Glutamatergic neuron (in vitro differentiated cells): ENCODE results near the gene EXOSC10. TPM values are rescaled to one million over a fixed set of nuclear protein-coding genes. Genes with fewer than 3 reads are reported as not detected.
A peak's percentile ranks its signal among the peaks of the same experiment; 100 is the strongest.

ENCODE experiments used
- DNase-seq: peaks from one replicate; pipeline ENCODE4 v3.0.0; 2022
- H3K27ac Mint-ChIP-seq: one replicate; pipeline ENCODE4 v1.8.0; 2020; ENCODE audit warnings: mild to moderate bottlenecking, mixed read lengths, inconsistent platforms; ENCODE audit not compliant: unreplicated experiment
- H3K27me3 Mint-ChIP-seq: one replicate; pipeline ENCODE4 v1.8.0; 2020; ENCODE audit warnings: mild to moderate bottlenecking, moderate library complexity, mixed read lengths, inconsistent platforms; ENCODE audit not compliant: unreplicated experiment
- H3K36me3 Mint-ChIP-seq: one replicate; pipeline ENCODE4 v1.8.0; 2020; ENCODE audit warnings: mild to moderate bottlenecking, mixed read lengths, inconsistent platforms; ENCODE audit not compliant: unreplicated experiment
- H3K4me1 Mint-ChIP-seq: one replicate; pipeline ENCODE4 v1.8.0; 2020; ENCODE audit warnings: mild to moderate bottlenecking, low read depth, mixed read lengths, inconsistent platforms; ENCODE audit not compliant: unreplicated experiment
- H3K4me3 Mint-ChIP-seq: one replicate; pipeline ENCODE4 v1.8.0; 2020; ENCODE audit warnings: mild to moderate bottlenecking, mixed read lengths, inconsistent platforms; ENCODE audit not compliant: unreplicated experiment
- H3K9me3 Mint-ChIP-seq: one replicate; pipeline ENCODE4 v1.8.0; 2020; ENCODE audit warnings: mild to moderate bottlenecking, moderate library complexity, mixed read lengths, inconsistent platforms; ENCODE audit not compliant: unreplicated experiment
- CTCF ChIP-seq: fragments of 200-600 bp; sonication (generic); IDR thresholded peaks from one replicate; pipeline ENCODE4 v1.5.0; 2021; ENCODE audit not compliant: partially characterized antibody, unreplicated experiment
- total RNA-seq: library from RNA; stranded (reverse); fragmentation: NEBNext Ultra II Directional; extraction: Animal tissue kit (Norgen Biotek cat#: 25700); gene quantifications from one replicate; pipeline ENCODE4 v1.2.1, GENCODE V29; 2021; ENCODE audit not compliant: unreplicated experiment

Gene EXOSC10
- total RNA-seq, 1 donor from 2014 or later = 111 TPM

- TF ChIP-seq CTCF = no peak
- H3K27me3 Mint-ChIP-seq = peaks cover 16% of the 10 kb centered on the region
- peaks cover 11% of the 10 kb centered on the region for H3K9me3 Mint-ChIP-seq
- H3K36me3 Mint-ChIP-seq = peaks cover 7% of the 10 kb centered on the region
- H3K4me1 Mint-ChIP-seq = peaks cover 26% of the 10 kb centered on the region
- peak overlapping the region; percentile 83 for H3K27ac Mint-ChIP-seq
- peak overlapping the region; percentile 76 for H3K4me3 Mint-ChIP-seq
- peak; percentile 48 for DNase-seq
These were observed 27.3 kb downstream of the EXOSC10 start for GRCh38 chr1:11072216-11072917.

- Mint-ChIP-seq H3K36me3 (peaks cover 7% of the 10 kb centered on the region), H3K27me3 (peaks cover 16% of the 10 kb centered on the region), H3K27ac (peak overlapping the region; percentile 97), H3K4me1 (peaks cover 26% of the 10 kb centered on the region), H3K4me3 (peak overlapping the region; percentile 76), H3K9me3 (peaks cover 11% of the 10 kb centered on the region)
- TF ChIP-seq CTCF = no peak
- DNase-seq = peak; percentile 66
These were observed 28.0 kb downstream of the EXOSC10 start for GRCh38 chr1:11071463-11072215.

GRCh38 chr1:11070876-11071275 is 28.8 kb downstream of the EXOSC10 start:
- no peak for DNase-seq
- Mint-ChIP-seq H3K36me3 (peaks cover 7% of the 10 kb centered on the region), H3K4me1 (peaks cover 26% of the 10 kb centered on the region), H3K27me3 (peaks cover 13% of the 10 kb centered on the region), H3K4me3 (peak overlapping the region; percentile 76), H3K27ac (peak overlapping the region; percentile 97), H3K9me3 (peaks cover 11% of the 10 kb centered on the region)
- no peak for TF ChIP-seq CTCF

- no peak for DNase-seq
- H3K27ac Mint-ChIP-seq = peak overlapping the region; percentile 93
- H3K36me3 Mint-ChIP-seq = peaks cover 7% of the 10 kb centered on the region
These were observed 30.8 kb downstream of the EXOSC10 start for GRCh38 chr1:11068600-11069473.

More at GRCh38 chr1:11068600-11069473, 30.8 kb downstream of the EXOSC10 start:
- no peak overlapping the region for H3K4me3 Mint-ChIP-seq
- peaks cover 26% of the 10 kb centered on the region for H3K4me1 Mint-ChIP-seq
- peaks cover 11% of the 10 kb centered on the region for H3K9me3 Mint-ChIP-seq
- H3K27me3 Mint-ChIP-seq = peaks cover 13% of the 10 kb centered on the region
- no peak for TF ChIP-seq CTCF
